ENCODE data around the gene PROSER2.
A peak's percentile ranks its signal among the peaks of the same experiment; 100 is the strongest.
"Not testable (repeated sequence)": the region's sequence is repeated elsewhere in the genome, so short reads cannot be mapped to it uniquely, and the experiment has no call there.

Gene PROSER2

DNA sequence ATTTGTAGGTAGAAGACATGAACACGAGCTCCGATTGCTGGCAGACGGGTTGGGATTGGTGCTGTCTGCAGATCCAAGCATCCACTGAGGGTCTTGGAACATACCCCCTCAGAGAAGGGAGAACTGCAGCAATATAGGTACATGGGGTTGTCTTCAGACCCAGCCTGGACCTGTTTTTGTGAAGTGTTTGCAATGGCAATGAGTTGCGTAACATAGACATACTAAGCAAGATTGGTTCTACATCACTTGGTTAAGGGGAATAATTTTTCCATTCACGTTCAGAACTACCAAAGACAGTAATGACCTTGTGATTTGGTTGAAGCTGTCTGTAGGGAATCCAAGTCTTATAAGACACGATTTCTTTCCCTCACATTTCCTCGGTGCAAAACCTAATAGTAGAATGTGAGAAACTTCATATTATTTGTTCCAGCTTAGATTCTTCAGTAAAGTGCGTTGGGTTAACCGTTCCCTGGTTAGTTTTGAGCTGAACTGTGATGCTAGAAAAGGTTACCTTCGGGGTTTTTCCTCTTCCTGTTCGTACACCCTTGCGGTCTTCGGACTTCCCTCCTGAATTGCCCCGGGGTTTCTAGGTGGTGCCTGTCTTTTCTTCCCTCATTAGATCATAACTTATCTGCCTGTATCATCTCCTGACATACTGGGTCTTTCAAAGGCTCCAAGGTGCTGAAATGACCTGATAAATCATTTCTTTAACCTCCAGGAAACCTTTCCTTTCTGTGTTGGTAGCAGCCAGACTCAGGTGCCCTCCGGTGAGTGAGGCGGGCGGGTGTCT, 14.4 kb downstream of the PROSER2 start:
- DNase-seq (ENCODE audit: low read depth), result no peak

DNA sequence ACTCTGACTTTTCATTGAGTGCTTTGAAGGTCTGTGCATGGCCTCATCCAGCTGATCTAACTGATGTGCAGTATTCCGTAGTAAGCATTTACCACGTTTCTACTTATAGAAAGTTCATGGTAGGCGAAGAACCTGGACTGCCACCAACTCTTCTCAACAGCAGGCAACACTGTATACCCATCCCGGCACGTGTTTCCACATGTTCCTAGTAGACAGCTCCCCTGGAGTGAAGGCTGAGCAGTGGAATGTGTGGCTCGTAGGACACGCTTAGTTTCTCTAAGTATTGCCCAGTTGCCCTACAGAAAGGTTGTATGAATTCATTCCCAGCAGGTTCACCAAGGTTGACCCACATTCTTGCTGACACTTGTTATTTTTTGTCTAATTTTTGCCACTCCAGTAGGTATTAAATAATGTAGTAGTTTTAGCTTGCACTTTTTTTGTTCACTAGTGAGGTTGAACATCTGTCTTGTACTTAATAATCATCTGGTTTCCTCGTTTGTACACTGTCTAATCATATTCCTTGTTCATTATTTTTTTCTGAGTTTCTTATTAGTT, 15.2 kb downstream of the PROSER2 start:
- DNase-seq (ENCODE audit: low read depth), result no peak

DNA sequence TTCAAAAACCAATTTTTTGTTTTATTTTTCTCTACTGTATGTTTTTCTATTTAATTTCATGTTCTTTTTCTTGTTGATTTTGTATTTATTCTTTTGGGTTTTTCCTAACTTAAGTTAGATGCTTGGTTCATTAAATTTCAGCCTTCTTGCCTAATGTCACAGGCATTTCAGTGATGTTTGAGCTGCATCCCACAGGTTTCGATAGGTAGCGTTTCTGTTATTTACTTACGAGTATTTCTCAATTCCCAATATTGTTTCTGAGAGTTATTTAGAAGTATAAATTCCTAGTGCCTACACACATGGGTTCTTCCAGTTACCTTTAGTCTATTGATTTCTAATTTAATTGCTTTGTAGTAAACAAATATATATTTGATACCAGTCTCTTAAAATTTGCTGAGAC, 18.2 kb downstream of the PROSER2 start:
- no peak for DNase-seq (ENCODE audit: low read depth)

DNA sequence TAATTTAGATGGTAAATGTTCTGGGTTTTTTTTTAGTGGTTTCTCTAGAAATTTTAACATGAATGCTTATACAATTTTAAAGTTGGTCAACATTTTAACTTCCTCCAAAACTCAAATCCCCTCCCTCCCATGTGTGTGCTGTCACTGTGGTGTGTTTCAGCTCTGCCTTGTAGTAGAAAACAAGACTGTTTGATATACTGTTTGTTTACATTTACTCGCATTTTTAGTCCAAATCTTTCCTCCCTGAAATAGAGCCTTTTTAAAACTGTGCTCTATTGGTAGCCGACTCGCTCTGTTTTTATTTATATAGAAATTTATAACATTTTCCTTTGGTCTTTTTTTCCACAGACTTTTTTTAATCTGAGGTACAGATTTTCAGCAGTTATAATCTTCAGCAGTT, 19.3 kb downstream of the PROSER2 start:
- DNase-seq (ENCODE audit: low read depth), result no peak

DNA sequence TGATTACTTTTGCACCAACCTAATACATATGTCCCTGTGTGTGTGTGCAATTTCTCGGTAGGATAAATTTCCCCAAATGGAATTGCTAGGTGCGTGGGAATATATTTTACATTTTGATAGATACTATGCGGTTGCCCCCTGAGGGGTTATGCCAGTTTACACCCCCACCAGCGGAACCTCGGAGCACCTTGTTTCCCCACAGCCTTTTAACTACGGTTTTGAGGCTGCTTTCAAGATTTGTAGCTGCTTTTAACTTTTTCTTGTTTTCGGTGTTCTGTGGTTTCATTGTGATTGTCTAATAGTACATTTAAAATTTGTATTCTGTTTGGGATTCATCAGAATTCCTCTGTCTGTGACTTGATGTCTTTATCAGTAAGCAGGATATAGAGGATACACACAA, 22.0 kb downstream of the PROSER2 start:
- no peak for DNase-seq (ENCODE audit: low read depth)

DNA sequence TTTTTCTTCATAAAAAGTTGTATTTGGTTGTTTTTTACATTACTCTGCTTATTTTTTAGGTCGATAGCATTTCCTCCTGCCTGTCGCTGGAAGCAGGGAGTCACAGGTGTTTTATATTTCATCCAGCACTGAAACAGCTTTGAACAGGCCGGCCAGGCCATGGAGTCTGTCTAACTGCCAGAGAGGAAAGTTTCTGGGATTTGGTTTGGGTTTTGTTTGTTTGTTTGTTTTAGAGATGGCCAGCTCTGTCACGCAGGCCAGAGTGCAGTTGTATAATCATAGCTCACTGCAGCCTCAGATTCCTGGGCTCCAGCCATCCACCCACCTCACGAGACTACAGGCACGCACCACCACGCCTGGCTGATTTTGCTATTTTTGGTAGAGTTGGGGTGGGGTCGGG, 23.4 kb downstream of the PROSER2 start:
- DNase-seq (ENCODE audit: low read depth), result no peak

DNA sequence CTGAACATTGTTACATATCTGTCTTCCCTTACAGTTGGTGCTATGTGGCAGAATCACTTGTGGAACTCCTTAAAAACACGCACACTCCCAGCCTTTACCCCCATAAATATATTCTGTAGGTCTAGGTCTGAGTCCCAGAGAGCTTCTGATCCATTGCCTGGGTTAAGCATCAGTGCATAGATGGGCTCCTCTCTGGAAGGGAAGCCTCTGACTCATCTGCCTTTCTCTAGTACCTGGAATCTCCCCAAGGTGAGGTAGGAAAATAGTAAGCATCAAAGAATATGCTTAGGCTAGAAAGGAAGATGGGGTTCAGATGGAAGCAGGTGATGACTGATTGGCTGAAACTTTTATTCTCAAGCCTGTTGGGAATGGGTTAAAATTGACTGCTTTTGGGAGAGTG, 26.1 kb downstream of the PROSER2 start:
- DNase-seq (ENCODE audit: low read depth), result no peak

DNA sequence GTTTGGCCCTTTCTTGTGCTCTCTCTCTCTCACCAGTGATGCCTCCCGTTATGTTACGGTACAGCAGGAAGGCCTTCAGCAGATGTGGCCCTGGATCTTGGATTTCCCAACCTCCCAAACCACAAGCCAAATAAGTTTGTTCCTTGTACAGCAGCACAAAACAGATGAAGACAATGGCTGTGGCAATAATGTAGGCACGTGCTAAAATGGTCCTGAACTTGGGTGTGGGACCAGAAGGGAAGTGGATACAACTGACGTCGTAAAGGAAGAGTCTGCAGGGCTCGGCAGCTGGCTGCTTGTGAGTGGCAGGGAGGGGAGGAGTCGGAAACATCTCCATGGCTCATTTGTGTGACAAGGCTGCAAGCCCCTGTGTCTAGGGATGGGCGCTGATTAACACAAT, 26.8 kb downstream of the PROSER2 start:
- peak; percentile 18 for DNase-seq (ENCODE audit: low read depth)

DNA sequence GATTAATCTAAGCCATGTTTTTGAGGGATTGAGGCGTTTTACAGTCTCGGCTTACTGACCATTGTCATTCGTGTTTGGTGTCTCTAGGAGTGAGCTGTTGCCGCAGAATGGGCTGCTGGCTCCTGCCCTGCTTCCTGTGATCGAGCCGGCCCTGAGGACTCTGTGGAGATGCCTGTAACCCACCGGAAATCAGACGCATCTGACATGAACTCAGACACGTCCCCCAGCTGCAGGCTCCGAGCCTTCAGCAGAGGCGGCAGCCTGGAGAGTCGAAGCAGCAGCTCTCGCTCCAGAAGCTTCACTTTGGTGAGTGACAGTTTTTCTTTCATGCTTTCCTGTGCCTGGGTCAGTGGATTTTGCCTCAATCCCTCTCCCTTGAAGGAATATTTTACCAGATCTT, 28.8 kb downstream of the PROSER2 start:
- DNase-seq (ENCODE audit: low read depth), result no peak

DNA sequence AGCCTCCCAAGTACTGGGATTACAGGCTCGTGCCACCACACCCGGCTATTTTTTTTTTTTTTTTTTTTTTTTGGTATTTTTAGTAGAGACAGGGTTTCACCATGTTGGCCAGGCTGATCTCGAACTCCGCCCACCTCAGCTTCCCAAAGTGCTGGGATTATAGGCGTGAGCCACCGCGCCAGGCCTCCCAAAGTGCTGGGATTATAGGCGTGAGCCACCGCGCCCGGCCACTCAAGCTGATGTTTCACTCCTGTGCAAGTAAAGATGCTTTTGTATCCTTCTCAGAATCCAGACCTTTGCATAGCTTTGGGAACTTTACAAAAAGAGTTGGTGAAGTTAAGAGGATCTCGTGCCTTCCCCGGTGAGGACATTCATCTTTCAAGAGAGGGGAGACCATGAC, 29.5 kb downstream of the PROSER2 start:
- not testable (repeated sequence) for DNase-seq (ENCODE audit: low read depth)

DNA sequence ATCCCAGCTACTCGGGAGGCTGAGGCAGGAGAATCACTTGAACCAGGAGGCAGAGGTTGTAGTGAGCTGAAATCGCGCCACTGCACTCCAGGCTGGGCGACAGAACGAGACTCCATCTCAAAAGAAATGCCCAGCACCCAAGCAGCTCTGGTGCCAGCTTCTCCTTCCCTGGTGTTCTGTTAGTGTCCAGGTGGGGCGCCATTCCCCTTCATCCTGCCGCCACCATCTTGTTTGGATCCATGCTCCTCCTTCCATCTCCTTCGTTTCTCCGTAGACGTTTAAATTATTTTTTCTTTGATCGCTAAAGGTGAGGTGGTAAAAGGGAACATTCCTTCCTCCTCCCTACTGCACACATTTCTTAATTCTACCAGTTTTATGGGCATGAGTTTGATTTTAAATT, 30.3 kb downstream of the PROSER2 start:
- DNase-seq (ENCODE audit: low read depth), result no peak

DNA sequence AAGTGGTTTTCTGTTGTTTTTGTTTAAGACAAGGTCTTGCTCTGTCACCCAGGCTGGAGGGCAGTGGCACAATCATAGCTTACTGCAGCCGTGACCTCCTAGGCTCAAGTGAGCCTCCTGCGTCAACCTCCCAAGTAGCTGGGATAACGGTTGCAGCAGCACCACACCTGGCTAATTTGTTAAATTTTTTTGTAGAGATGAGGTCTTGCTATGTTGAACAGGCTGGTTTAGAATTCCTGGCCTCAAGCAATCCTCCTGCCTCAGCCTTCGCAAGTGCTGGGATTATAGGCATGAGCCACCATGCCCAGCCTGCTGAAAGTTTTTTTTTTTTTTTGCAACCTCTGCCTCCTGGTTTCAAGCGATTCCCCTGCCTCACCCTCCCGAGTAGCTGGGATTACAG, 31.1 kb downstream of the PROSER2 start:
- no peak for DNase-seq (ENCODE audit: low read depth)

DNA sequence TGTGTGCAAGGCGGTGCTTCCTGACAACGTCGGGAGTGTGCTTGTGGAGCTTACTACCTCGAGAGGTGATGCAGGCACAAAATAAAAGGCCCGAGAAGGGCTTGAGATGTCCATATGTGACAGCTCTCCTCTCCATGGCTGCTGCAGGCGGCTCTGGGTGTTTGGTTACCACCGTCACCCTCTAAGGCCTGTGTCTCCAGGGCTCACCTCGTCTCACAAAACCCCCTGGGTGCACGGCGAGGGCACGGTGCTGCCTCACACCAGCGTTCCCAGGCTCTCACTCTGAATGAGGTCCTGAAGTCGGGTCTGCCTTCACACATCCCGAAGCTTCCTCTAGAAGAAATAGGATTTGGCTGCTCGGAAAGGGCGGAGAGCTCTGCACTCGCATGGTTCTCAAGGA, 32.9 kb downstream of the PROSER2 start:
- DNase-seq (ENCODE audit: low read depth), result no peak

DNA sequence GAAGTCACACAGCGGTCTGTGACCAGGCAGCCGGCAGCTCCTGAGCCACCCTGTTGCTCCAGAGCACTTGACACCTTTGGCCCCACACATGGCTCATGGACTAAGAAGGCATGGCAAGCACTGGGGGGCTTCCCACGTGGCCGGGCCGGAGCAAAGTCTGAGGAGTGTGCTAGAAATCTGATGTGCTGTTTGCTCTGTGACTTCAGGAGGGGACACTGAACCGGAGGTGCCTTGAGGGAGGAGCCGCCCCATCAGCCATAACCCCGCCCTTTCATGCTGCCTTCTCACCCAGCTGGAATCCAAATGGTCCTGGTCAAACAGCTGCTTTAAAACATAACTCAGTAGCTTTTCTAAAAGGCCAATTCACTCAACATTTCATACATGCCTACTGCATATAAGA, 33.5 kb downstream of the PROSER2 start:
- DNase-seq (ENCODE audit: low read depth), result no peak

DNA sequence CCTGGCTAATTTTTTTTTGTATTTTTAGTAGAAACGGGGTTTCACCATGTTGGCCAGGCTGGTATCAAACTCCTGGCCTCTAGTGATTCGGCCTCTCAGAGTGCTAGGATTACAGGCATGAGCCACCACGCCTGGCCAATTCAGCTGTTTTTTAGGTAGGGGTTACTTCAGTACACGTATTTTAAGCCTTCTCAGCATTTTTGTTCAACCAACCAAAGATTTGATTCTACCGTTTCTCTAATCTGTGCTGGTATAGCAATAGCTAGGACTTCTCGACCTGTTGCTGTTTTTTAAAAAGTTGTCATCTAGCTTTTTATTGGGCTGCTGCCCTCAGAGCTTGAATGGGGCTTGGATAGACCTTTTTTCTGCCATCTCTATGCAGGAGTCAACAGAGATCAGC, 34.9 kb downstream of the PROSER2 start:
- no peak for DNase-seq (ENCODE audit: low read depth)

DNA sequence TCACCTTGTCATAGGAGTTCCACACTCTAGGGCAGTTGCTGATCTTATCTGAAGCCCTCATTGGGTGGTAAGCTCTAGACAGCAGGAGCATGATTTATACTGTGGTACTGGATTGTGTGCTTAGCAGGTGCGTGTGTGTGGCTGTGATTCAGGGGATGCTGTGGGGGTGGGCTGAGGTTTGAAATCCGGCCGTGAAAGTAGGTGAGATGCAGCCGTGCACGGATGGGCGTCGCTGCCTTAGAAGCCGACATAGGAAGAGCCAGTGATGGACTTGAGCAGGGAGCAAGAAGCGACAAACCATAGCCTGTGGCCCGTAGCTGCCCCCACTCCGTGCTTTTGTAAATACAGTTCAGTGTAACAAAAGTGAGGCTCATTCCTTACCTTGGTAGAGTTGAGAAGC, 38.2 kb downstream of the PROSER2 start:
- DNase-seq (ENCODE audit: low read depth), result no peak

DNA sequence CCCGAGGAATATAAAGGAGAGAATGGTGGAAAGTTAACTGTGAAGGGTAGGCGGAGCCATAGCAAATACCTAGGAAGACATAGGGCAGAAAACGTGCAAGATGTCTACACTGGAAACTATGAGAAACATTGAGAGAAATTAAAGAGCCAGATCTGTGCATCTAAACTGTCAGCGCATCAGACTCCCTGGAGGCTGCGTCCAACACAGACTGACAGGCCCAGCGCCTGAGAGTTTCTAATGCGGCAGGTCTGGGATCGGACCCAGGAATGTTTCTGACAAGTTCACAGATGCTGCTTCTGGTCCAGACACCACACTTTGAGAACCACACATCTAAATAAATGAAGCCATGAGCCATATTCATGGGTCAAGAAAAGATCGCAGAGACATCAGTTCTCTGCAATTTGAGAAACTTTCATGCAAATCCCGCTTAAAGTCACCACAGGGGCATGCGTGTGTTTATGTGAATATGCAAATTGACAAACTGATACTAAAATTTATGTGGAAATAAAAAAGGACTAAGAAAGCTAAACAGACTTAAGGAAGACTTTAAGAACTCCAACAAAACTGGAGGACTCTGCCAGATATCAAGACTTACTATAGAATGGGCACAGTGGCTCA, 38.8 kb downstream of the PROSER2 start:
- DNase-seq (ENCODE audit: low read depth), result no peak

DNA sequence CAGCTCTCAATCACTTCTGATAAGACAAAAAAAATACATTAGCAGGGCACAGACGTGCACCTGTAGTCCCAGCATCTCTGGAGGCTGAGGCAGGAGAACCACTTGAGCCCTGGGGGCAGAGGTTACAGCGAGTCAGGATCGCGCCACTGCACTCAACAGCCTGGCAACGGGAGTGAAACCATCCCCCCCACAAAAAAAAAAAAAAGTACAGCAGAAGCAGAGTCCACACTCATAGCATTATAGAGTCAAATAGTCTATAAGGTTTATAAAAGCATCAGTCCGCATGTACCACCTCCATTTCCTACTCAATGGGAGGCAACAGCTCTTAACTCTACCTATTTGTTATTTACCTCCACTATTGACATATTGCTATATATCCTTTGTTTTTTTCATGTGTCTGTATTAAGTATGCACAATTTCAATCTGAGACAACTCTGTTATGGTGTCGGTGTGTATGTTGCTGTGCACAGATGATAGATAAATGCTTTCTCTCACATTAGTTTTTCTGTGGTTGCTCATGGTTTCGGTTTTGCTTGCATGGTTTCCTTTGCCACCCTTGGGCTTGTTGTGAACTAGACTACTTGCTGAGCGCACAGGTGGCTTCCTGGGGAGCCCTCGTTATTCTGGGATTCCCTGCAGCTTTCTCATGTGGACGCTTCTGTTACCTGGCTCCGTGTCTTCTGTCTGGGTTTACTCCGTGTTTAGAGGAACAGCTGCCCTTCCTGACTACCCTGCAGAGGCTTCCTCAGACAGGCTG, 40.4 kb downstream of the PROSER2 start:
- no peak for DNase-seq (ENCODE audit: low read depth)

DNA sequence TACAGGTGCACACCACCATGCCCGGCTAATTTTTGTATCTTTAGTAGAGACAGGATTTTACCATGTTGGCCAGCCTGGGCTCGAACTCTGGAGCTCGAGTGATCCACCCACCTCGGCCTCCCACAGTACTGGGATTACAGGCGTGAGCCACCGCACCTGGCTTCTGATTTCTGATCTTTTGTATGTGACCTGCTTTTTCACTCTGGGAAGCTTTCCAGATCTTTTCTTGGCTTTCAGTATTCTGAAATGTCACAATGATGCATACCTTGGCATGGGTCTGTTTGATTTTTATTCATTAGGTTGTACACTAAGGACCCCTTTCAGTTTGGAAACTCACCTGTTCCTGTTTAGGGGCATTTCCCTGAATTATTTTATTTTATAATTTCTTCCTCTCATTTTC, 41.6 kb downstream of the PROSER2 start:
- no peak for DNase-seq (ENCODE audit: low read depth)

DNA sequence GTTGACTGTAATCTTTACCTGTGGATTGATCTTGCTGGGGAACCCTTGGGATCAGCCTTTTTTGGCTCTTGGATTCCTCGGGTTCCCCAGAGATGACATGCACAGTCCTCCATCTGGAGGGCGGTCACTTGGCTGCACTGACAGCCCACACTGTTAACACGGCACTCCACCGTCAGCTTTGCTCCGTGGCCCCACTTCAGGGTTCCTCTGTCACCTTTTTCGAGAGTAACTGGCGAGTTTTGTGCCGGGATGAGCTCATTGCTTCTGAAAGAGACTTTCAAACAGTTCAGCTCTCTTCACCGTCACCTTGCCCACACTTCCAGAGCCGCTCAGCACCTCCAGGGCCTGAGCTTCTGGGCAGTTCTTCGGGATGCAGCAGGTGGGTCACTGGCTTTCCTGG, 42.4 kb downstream of the PROSER2 start:
- no peak for DNase-seq (ENCODE audit: low read depth)

DNA sequence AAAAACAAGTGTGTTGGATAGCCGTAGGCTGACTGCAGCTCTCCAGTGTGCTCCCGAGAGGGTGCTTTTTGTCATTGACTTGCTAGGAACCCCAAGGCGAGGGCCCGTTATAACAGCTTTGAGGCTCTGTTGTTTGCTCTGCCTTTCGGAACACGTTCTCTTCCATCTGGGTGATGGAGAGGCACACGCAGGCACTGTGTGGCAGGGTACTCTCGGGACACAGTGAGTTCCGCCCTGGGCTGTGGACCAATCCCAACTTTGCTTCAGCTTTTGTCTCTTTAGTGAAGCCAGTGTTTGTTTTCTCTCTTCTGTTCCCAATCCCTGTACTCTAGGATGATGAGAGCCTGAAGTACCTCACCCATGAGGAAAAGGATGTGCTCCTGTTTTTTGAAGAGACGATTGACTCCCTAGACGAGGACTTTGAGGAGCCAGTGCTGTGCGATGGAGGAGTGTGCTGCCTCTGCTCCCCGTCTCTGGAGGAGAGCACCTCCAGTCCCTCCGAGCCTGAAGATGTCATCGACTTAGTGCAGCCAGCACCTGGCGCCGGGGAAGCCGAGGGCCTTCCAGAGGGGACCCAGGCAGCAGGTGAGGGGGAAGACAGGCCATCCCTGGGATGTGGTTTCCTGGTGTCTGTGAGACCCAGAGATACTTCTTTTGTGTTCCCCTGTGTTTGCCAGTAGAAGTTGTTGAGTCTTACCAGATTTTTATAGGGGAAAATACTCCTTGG, 43.2 kb downstream of the PROSER2 start:
- no peak for DNase-seq (ENCODE audit: low read depth)

DNA sequence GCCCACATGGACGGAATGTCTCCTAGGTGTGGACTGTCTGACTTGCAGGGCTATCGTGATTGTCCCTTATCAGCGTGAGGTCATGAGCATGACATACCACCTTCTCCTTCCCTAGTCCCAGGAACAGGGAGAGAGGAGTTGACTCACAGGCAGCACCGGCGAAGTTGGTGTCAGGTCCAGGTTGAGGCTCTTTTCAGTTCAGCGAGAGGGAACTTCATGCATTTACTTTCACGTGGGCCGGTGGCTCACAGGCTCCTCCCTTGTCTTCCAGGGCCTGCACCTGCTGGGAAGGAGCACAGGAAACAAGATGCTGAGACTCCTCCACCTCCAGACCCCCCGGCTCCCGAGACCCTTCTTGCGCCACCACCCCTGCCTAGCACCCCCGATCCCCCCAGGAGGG, 46.1 kb downstream of the PROSER2 start:
- DNase-seq (ENCODE audit: low read depth), result no peak

All from GM04504 (cell line).